ENCODE measurements around the gene EPS15.

DNA sequence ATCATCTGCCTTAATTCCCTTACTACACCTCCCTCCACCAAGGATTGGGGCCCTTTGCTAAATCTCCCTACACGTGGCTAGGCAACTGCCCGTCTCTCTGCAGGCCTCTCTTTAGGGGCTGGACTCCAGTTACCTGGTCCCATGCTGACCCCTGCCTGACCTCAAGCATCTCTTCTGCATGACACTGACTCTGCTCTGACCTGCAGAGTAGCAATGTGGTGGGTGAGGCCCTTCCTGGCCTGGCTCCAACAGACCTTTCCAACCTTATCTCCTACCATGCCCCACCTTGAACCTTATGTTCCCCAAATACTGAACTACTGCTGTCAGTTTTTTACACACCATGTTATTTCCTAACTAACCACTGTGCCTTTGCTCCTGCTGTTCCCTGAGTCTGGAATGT is 45.9 kb upstream of the EPS15 start:
- TF ChIP-seq, protein P1, sequence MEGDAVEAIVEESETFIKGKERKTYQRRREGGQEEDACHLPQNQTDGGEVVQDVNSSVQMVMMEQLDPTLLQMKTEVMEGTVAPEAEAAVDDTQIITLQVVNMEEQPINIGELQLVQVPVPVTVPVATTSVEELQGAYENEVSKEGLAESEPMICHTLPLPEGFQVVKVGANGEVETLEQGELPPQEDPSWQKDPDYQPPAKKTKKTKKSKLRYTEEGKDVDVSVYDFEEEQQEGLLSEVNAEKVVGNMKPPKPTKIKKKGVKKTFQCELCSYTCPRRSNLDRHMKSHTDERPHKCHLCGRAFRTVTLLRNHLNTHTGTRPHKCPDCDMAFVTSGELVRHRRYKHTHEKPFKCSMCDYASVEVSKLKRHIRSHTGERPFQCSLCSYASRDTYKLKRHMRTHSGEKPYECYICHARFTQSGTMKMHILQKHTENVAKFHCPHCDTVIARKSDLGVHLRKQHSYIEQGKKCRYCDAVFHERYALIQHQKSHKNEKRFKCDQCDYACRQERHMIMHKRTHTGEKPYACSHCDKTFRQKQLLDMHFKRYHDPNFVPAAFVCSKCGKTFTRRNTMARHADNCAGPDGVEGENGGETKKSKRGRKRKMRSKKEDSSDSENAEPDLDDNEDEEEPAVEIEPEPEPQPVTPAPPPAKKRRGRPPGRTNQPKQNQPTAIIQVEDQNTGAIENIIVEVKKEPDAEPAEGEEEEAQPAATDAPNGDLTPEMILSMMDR (IDR thresholded peaks at IDR 0.05): no peak
- TF ChIP-seq POLR2A (IDR thresholded peaks at IDR 0.05): no peak
